HepG2 (cell line): ENCODE results near the gene ARFGAP3. TPM values are rescaled to one million over a fixed set of nuclear protein-coding genes. Genes with fewer than 3 reads are reported as not detected.

Experiments
- ATAC-seq: fragments of 200-7000 bp; cut with Tn5 transposase; 3 replicates; pipeline ENCODE4 v1.9.1; 2020; ENCODE audit warnings: mild to moderate bottlenecking, moderate library complexity
- BruUV-seq: library from RNA; stranded (reverse); fragments of 400-500 nt; replicated peaks from 2 replicates; lab custom pipeline; 2021; lab: Mats Ljungman, UMichigan
- CTCF ChIA-PET: fragments of 300-600 bp; formaldehyde crosslinking; extraction: SDS; loops from one replicate; lab custom pipeline; 2021; ENCODE audit warnings: low total read pairs, inconsistent platforms, low intra/inter-chr PET ratio; lab: Yijun Ruan, JAX
- POLR2A ChIA-PET: fragments of 350-600 bp; sonication (Branson Sonifier 250); formaldehyde crosslinking; loops from one replicate; lab custom pipeline; 2020; ENCODE audit warnings: antibody characterized with exemption, inconsistent platforms; lab: Yijun Ruan, JAX
- DNase-seq: peaks from one replicate; pipeline ENCODE4 v3.0.0-alpha.2; 2015; ENCODE audit warnings: low spot score
- FAIRE-seq: peaks from 3 replicates; lab custom pipeline; 2011; peaks lifted over from hg19 to GRCh38; lab: Jason Lieb, UNC
- H2AFZ ChIP-seq: one replicate; pipeline ENCODE4 v1.6.1; 2011; ENCODE audit warnings: low read length, inconsistent platforms
- H3K27ac ChIP-seq: fragments of 300-600 bp; 3 replicates; pipeline ENCODE4 v1.8.0; 2011; ENCODE audit warnings: mixed run types, mild to moderate bottlenecking, mixed read lengths, low read length, inconsistent platforms; ENCODE audit not compliant: insufficient read depth; ENCODE audit errors: extremely low read length
- H3K27me3 ChIP-seq, 2 experiments: fragments of 200-600 bp in 1 of 2; 2 replicates in 1 of 2; 3 replicates in 1 of 2; pipeline versions ENCODE4 v1.6.0 to v1.8.0; 2011; ENCODE audit warnings: low read length in 2 of 2, mild to moderate bottlenecking in 2 of 2, moderate library complexity in 2 of 2, inconsistent platforms in 1 of 2; ENCODE audit not compliant: insufficient read depth in 2 of 2, control insufficient read depth in 1 of 2
- H3K36me3 ChIP-seq, 2 experiments: fragments of 200-600 bp in 1 of 2; replicated peaks in 1 of 2; 2 replicates in 1 of 2; 3 replicates in 1 of 2; pipeline versions ENCODE4 v1.5.1 to v1.8.0; 2011; ENCODE audit warnings: low read length in 2 of 2, inconsistent platforms in 1 of 2; ENCODE audit not compliant: insufficient read depth in 2 of 2, control insufficient read depth in 1 of 2
- H3K4me1 ChIP-seq: 2 replicates; pipeline ENCODE4 v1.5.1; 2012; ENCODE audit warnings: low read length, inconsistent platforms; ENCODE audit not compliant: insufficient read depth
- H3K4me2 ChIP-seq: 2 replicates; pipeline ENCODE4 v1.6.0; 2011; ENCODE audit warnings: low read depth, low read length, inconsistent platforms
- H3K4me3 ChIP-seq, 3 experiments: fragments of 200-600 bp in 1 of 3; sonication (generic), shearing (Covaris generic) in 1 of 3; replicated peaks in 1 of 3; 2 replicates each; pipeline ENCODE4 v1.5.1; 2011 to 2016; ENCODE audit warnings: low read length in 3 of 3, inconsistent platforms in 2 of 3, low read depth in 2 of 3, mild to moderate bottlenecking in 2 of 3, control low read depth in 1 of 3, mixed read lengths in 1 of 3; ENCODE audit not compliant: insufficient read depth in 1 of 3
- H3K79me2 ChIP-seq: one replicate; pipeline ENCODE4 v1.6.1; 2011; ENCODE audit warnings: low read length, inconsistent platforms; ENCODE audit not compliant: insufficient read depth
- H3K9ac ChIP-seq: 2 replicates; pipeline ENCODE4 v1.6.0; 2011; ENCODE audit warnings: mild to moderate bottlenecking, low read depth, low read length, inconsistent platforms; ENCODE audit not compliant: insufficient read depth
- H3K9me3 ChIP-seq: 2 replicates; pipeline ENCODE4 v1.5.1; 2012; ENCODE audit warnings: mild to moderate bottlenecking, low read length
- H4K20me1 ChIP-seq: 2 replicates; pipeline ENCODE4 v1.6.0; 2011; ENCODE audit warnings: inconsistent platforms, mild to moderate bottlenecking, low read length, moderate library complexity; ENCODE audit not compliant: insufficient read depth
- AGO2 ChIP-seq: fragments of 200-400 bp; formaldehyde crosslinking; optimal IDR thresholded peaks from 2 replicates; pipeline ENCODE3; 2017; ENCODE audit warnings: mild to moderate bottlenecking, low read depth, low read length, moderate library complexity
- E2F5 ChIP-seq: sonication (generic); formaldehyde crosslinking; conservative IDR thresholded peaks from 2 replicates; pipeline ENCODE4 v1.4.0; 2020; ENCODE audit warnings: missing genetic modification reagents
- FOXO1 ChIP-seq: sonication (generic); formaldehyde crosslinking; IDR thresholded peaks from 2 replicates; pipeline ENCODE4 v1.4.0; 2020; ENCODE audit warnings: missing genetic modification reagents
- RBM22 ChIP-seq: fragments of 200-400 bp; formaldehyde crosslinking; optimal IDR thresholded peaks from 2 replicates; pipeline ENCODE3; 2017; ENCODE audit warnings: mild to moderate bottlenecking, low read length, moderate library complexity
- ZNF850 ChIP-seq: sonication (generic); formaldehyde crosslinking; conservative IDR thresholded peaks from 2 replicates; pipeline ENCODE4 v1.9.0; 2021; ENCODE audit warnings: mild to moderate bottlenecking, missing genetic modification reagents
- WGBS: methylation state at CpG from one replicate; pipeline ENCODE4 v1.1.6; 2017; ENCODE audit warnings: low lambda C conversion rate; 5-methylcytosine and 5-hydroxymethylcytosine counted together
- in situ Hi-C: cut with HindIII; loops from 2 replicates; pipeline ENCODE4 v1.10.0; 2017; ENCODE audit warnings: low pct_unique_long_range_greater_than_20kb; ENCODE audit not compliant: extremely low pct_ligation_motif_present
- intact Hi-C: fragments of 100-400 bp; cut with micrococcal nuclease; formaldehyde crosslinking; loops from one replicate; pipeline ENCODE4 v1.10.0; 2022; ENCODE audit not compliant: unreplicated experiment
- polyA plus RNA-seq, 8 experiments: library from polyadenylated mRNA; depleted of rRNA in 3 of 8; stranded (reverse) in 7 of 8; unstranded in 1 of 8; fragments of >200 nt; fragmentation: Illumina TruSeq in 4 of 8; extraction: Trizol in 4 of 8; gene quantifications; 2 replicates each; pipeline versions ENCODE4 v1.2.1 to v1.2.3, GENCODE V29; 2011 to 2016; ENCODE audit warnings: low read depth in 4 of 8, missing spikeins in 1 of 8, mixed read lengths in 1 of 8; ENCODE audit not compliant: insufficient read depth in 1 of 8
- total RNA-seq, 5 experiments: library from RNA; depleted of rRNA; stranded (reverse); fragments of >200 nt; fragmentation: Illumina TruSeq; extraction: Trizol; gene quantifications; 2 replicates each; pipeline ENCODE4 v1.2.3, GENCODE V29; 2016; ENCODE audit warnings: low read depth in 1 of 5

Gene ARFGAP3
- total and polyA plus RNA-seq, 2 of the 13 experiments (the other 11 are each of a cell fraction or from before 2014, with no cell fraction given) = 41.7 to 61.6 TPM

GRCh38 chr22:42879371-42880021, 22.4 kb upstream of the ARFGAP3 start (continued):
- TF ChIP-seq FOXO1 (CRISPR knock-in tag) = no peak

GRCh38 chr22:42878561-42879305, 21.7 kb upstream of the ARFGAP3 start:
- H3K4me3 ChIP-seq = no peak overlapping the region
- BruUV-seq = no TSS peak
- H3K9me3 ChIP-seq = no peaks in the 10 kb centered on the region
- no peak overlapping the region for H2AFZ ChIP-seq
- ChIA-PET CTCF (no interaction called here), POLR2A (no interaction called here)
- H3K27me3 ChIP-seq = no peaks in the 10 kb centered on the region
- WGBS = 96% methylated on average over 8 of the region's 22 CpGs
- no peak for DNase-seq
- FAIRE-seq = no peak
- H3K79me2 ChIP-seq = no peaks in the 10 kb centered on the region
- intact Hi-C loops = no loop called here
- H3K4me2 ChIP-seq = no peak overlapping the region
- no peak for ATAC-seq
- in situ Hi-C loops = no loop called here
- H3K4me1 ChIP-seq = no peaks in the 10 kb centered on the region
- no peak overlapping the region for H3K9ac ChIP-seq
- H4K20me1 ChIP-seq = no peaks in the 10 kb centered on the region
- peaks cover 55 to 95% of the 10 kb centered on the region in 2 experiments for H3K36me3 ChIP-seq
- no peak for TF ChIP-seq E2F5 (CRISPR knock-in tag)
- no peak for TF ChIP-seq ZNF850 (CRISPR knock-in tag)
- TF ChIP-seq AGO2 = peak; percentile 59
- TF ChIP-seq RBM22 = peak; percentile 29
- H3K27ac ChIP-seq = no peak overlapping the region
